Measurements from ENCODE around the gene ITPRID2.

The ITPRID2 gene

DNA sequence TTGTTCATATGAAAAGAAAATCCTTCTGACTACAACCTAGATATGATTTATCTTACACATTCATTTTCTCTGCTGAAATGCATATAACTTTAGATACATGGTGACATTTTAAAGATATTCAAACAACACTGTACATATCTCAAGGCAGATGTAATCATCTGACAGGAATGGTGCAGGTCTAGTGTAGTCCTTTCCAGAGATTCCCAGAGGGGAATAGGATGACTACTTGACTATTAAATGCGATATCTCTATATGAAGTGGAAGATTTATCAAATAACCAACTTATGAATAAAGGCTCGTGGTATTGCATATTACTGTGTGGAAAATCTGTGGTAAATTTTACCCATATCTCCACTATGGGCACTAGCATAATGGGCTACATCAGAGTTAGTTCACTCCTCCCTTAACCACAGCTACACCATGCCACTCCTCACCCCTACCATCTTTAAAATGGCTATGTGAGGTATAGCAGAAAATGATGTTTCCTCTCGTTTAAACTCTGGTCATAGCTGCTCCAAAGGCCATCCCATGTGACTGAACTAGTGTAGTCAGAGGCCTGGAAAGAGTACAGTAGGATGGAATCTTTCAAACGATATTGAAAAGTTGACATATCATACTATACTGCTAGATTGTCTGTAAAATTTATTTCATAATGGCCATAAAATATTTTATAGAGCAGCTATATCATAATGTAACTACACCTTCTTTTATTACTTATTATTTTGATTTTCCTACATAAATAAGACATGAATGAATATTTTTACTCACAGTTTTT lies 9.1 kb upstream of the ITPRID2 start:
- no peak for DNase-seq

DNA sequence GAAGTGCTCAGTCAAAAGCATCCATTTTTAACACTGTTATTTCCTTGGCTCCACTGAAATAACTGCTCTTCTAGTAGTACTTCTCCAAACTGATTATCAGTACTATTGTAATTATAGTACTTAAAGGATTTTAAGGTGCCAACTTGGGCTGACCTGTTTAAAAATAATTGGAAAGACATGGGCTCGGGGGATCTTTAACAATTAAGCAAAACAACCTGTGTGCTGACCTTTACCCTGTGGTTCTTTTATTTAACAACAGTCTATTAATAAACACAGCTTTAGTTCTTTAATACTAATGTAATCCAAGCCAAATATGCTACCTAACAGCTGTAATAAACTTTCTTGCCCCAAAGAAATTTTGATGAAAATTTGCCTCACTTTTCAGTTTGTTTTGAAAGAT lies 6.9 kb upstream of the ITPRID2 start:
- DNase-seq = no peak

DNA sequence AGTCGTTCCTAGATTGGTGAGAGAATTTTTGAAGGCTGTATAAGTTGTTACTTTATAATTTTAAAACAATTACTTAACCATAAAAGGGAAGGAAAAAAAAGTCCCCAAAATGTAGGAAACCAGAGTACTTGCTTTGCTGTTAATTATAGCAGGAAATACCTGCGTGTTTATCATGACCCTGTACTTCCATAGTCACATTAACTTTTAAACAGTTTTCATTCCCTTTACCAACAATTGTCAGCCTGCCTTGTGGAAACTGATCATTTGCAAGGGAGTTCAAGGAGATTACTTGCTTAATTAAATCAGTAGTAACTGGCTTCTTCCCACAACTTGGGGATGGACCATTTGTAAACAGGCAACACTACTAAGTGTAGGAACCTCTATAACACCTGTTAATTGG lies 6.4 kb upstream of the ITPRID2 start:
- DNase-seq = no peak

DNA sequence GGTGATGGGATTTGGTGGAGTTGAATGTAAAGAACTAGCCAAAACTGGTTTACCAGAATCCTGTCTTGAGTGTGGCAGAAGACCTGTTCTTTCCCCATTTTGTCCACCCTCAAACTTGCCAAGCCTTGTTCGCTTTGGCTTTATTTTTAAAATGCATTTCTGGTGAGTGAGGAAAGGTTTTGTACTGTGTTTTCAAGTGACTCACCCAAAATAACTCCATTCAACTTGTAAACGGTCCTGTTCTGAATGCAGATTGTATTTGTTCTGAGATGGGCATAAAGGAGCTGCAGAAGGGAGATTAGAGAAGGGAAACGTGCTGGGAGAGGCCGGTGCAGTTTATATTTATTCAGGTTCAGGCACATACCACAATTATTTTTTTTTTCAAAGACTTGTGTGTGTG lies 5.3 kb upstream of the ITPRID2 start:
- DNase-seq = no peak

DNA sequence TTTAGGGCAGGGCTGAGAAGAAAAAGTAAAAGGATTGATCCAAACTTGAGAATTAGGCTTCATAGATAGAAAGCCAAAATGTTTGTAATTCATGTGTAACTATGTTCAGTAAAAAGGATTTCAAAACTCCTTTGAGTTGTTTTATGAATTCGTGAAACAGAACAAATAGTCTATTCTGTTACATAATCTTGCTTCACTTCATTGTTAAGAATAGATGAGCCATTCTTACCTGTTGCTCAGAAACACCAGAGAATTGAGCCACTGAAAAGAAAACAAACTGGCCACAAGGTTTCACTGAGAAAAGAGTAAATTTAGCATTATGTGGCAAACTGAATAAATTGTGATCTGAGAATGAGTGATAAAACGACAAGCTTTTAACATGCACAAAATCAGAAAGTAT lies 4.5 kb upstream of the ITPRID2 start:
- no peak for DNase-seq

DNA sequence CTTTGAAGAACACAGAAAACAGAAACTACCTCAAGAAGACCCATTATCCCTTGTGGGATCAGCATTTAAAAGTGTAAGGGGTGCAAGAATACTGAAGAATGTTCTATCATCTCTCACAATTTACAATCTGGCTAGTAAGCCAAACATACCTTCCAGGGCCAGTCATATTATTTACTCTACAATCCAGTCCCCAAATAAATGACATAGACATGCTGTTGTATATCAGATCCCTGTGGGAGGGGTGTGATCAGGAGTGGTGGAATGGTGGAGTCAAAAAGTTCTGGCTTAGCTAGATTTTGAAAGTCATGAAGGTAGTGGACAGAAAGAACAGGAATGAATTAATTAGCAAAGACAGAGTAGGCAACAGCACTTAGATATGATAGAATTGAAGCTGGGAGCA lies 1.8 kb upstream of the ITPRID2 start:
- DNase-seq = no peak

DNA sequence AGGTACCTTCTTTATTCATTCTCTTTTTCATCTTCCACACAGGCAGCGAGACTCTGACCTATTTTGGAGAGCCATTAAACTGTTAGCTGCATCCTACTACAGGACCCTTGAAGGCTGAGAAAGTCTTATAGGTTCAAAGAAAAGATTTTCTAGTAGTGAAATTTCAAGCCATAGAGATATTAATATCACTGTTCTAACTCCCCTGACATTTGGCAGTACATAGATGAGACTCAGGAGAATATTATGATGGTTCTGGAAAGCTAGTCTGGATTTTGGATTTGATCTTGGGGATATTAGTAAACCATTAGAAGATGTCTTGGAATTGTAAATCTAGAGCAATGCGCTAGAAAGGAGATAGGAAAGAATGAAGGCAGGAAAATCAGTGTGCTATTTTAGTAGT lies 1.3 kb upstream of the ITPRID2 start:
- DNase-seq = no peak

DNA sequence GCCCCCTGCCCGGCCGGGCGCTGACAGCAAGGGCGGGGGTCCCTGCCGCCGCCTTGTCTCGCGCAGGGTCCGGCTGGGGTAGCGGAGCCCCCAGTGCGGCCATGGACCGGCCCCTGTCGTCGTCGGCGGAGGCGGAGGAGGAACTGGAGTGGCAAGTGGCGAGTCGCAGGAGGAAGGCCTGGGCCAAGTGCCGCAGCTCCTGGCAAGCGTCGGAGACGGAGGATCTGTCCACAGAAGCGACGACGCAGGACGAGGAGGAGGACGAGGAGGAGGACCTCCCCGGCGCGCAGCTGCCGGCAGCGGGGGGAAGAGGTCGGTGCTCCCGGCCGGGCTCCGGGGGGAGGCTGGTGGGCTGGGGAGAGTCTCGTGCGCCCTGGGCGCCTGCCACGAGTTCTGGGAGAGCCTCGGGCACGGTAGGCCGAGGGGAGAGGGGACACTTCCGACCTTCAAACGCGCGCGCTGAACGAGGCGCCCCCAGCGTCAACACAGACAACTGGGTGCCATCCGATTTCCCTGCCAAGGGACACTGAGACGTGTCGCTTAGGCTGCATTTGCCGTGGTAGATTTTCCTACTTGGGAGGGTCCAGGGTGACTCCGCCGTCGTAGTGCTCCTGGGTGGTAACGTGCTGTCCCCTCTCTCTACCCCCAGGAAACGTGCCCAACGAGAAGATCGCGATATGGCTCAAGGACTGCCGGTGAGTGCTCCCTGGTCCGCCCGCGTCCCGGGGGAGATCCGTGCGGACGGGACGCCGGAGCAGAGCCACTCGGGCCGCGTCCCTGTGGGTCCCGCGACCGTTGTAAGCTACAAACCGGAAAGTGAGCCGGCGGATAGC lies 652 bp downstream of the ITPRID2 start:
- peak; percentile 66 for DNase-seq

DNA sequence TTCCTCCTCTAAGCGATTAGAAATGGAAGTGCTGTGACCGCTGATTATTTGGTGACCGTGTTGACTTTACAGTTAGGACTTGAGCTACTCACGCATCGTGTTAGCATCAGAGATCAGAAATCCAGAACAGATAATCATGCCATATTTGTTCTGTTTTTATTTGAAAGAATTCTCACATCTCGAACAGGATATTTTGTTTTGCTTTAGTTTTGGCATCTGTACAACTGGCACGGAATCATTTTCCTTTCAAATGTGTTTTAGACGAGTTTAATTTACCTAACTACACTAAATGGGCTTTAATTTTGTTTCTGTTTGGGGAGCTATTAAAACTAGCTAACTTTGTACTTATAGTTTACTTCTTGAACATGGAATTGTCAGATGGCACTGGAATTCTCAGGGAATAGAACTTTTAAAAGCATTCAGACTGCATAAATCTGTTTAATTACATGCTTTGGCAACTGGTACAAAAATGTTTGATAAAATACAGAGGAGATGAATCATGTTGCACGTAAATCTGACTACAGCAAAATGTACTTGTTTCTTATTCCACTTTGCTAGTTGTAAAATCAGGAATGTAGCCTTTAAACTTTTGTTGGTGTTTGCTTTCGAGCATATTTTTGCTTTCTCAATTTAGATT lies 1.4 kb downstream of the ITPRID2 start:
- no peak for DNase-seq

DNA sequence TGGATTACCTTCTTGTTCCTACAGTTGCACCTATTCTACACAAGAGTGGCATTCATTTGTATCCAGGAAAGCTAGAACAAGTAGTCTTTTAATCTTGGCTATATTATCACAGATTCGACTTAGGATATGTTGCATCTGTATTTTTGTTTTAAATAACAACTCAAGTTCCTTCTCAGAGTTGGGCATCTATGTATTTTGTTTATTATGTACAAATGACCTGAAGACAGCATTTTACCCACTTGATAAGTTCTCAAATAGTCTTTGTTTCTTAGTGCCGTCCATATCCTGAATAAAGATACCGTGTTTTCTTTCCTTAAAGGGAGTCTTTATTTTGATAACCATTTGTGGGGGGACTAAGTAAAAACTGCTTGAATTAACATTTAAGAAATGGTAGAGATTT lies 2.9 kb downstream of the ITPRID2 start:
- DNase-seq = no peak

DNA sequence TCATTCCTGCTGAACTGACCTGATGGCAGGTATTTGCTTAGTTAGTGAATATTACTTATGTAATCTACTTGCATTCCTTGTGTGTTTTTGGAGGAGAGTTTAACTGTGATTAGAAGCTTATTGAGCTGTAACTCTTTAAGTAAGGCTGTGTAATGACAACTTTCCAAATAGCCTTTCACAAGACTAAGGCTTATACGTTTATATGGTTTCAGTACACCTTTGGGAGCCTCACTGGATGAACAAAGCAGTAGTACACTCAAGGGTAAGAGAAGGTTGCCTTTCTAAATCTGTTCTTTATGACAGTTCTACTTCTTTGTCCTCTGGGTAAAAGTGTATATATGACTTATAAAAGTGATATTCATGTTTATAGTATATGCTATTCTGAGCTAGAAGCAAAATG lies 4.3 kb downstream of the ITPRID2 start:
- DNase-seq = no peak

DNA sequence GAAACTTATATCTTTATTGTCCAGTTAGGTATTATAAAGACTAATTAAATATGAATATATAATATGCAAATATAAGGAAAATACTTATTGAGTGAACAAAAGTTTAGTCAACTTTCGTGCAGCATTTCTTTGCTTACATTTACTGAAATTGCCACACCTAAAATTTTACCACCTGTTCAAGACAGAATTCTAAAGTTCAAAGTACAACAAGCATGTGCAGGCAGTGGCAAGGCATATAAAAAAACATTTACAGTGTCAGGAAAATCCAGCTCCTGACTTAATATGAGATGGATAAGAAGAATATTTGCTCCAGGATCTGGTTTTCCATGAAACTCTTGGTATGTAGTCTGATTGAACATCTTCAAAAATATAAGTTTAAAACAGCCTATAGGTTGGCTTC lies 4.8 kb downstream of the ITPRID2 start:
- DNase-seq = no peak

DNA sequence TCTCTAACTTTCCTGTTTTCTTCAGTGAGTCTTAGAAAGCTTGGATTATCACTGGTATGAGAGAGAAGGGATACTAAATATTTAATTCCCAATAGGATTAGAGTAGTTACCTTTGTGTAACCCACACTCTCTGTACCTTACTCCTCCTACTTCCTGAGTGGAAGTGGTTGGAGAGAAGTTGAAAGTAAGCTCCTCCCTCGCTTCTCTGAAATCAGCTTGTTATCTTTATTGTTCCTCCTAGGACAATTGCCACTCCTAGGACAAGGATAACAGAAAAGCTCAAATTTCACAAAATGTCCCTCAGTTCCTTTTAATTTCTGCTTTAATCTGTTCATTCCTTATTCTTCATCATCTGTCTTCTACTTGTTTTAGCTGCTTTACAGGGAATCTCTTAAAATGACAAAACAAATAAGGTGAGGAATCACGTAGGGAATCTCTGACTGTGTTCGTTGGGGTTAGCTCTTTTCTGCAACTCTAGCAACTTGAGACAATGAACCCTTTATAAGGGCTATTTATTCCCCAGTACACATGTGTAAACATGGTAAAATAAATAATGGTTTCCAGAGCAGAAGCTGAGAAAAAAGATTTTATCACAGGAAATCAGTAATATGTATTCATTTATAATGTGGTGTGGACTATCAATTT lies 8.6 kb downstream of the ITPRID2 start:
- DNase-seq = no peak

DNA sequence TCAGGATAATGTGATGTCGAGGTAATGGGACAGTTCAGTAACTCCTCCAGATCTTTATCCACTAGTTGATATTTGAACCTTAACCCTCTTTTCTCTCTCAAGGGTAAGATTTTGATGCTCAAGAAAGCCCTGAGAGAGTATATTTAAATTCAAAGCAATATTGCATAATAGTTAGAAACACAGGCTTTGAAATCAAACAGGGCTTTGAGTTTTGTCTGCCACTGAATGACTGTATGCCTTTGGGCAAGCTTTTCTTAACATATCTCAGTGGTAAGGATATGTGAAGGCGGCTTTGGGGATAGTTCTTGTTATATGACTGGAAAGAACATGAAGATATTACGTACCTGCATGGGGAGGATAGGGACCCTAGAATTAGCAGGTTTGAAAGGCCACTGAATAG lies 11.1 kb downstream of the ITPRID2 start:
- DNase-seq = no peak

DNA sequence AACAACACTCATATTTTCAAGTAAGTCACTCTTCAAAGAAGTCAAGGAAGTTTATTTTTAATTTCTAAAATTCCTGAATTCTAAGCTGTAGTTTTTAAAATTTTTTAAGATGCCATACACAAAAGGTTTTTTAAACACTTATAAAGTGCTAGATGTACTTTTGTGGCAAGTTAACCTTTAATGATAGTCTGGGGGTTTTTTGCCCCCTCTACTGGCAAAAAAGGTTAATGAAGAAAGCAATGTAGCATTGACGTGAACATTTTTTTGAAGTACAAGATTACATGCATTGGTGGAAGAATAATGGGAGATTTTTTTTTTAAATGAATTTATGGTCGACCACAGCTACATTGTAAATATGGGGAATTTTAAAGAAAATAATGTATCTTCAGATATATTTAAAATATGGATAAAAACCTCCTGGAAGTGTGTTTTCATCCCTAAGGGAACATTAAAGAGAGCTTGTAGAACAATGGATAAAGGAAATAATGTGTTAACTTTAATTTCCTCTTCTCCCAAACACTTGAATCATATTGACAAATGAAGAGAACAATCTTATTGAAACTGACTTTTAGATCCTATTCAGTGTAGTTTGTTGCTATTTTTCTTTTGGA lies 12.6 kb downstream of the ITPRID2 start:
- DNase-seq = no peak

DNA sequence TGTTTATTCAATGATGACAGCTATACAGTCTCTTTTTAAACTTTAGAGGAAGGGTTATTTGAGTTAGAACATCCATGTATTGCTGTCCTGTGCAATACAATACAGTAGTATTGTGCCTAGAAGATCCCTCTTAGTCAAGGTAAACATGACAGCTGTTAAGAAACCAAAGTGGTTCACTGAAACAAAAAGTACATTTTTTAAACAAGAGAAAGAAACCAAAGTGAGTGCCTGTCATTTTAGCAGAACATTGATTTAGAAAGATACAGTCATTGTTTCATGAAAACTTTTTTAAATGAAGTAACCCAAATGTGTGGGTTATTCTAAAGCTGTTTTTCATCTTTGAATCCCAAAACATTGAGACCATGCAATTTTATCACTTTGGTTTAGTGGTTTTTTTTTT lies 15.5 kb downstream of the ITPRID2 start:
- DNase-seq = no peak

DNA sequence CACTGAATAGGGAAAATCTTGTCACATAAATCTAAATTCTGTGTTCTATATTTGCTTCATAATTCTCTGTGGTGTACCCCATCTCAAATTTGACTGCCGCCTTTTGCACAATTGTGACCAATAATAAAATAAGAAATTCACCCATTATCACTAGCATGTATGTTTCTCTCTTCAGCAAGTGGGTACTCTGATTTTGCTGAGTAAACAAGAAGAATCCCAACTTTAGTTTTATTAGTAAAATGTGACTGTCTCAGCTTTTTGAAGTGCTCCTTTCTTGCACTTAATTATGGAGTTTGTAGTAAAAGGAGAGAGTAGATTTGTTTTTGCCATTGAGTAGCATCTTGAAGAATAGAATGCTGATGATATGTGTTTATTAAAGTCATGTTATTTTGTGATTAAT lies 16.1 kb downstream of the ITPRID2 start:
- no peak for DNase-seq

DNA sequence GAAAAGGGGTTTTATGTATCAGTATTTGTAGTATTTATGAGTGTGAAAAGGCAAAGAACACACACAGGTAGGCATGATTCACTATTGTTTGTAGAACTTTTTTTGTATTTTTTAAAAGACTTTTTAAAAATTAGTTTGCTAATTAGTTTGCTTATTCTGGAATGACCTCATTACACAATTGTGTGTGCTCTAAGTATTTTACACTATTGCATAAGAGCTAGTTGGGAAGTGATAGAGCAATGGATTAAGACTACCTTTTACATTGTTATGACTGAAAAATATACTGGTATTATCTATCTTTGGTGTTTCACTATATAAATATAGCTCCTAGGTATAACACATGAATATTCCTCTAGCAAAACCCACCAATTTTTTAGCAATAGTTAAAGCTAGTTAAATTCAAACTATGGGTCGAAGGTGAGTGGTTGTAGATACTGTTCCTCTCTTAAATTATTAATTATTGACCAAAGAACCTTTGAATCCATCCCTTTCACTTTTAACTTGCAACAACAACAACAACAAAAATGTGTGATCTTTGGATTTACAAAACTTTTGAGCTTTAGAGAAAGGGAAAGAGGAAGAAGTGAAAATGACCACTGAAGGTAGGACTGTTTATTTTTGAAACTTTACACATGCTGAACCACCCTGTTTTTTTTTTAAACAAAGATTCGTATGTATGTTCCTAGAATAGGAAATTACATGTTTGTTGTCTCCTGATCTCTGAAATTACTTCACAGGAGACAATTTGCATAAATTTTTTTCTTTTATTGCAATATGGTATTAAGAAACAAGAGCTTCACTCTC lies 18.7 kb downstream of the ITPRID2 start:
- DNase-seq = no peak

DNA sequence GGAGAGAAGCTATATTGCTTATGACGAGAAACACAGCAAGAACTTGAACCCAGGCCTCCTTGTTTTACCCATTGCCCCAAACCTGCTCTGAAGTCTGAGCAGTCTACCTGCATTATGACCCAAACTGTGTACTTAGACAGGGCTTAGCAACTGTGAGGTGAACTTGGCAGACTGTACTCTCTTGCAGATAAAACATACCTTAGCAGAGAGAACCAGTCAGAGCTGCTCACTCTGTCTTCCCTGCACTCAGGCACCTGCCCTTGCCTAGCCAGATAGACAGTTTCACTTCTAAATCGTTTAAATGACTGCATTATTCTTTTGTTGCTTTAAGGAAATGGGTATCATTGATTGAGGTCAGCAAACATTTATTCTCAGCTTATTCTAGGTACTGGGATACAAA lies 20.3 kb downstream of the ITPRID2 start:
- no peak for DNase-seq

DNA sequence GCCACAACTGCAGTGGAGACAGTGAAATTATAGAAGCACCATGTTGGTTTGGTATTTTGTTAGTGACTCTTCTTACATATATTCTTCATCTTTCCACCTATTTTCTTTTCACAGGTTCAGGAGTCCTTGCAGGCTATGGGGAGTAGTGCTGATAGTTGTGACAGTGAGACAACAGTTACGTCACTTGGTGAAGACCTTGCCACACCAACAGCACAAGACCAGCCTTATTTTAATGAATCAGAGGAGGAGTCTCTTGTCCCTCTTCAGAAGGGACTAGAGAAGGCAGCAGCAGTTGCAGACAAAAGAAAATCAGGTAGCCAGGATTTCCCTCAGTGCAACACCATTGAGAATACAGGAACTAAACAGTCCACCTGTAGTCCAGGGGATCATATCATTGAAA lies 23.6 kb downstream of the ITPRID2 start:
- no peak for DNase-seq

DNA sequence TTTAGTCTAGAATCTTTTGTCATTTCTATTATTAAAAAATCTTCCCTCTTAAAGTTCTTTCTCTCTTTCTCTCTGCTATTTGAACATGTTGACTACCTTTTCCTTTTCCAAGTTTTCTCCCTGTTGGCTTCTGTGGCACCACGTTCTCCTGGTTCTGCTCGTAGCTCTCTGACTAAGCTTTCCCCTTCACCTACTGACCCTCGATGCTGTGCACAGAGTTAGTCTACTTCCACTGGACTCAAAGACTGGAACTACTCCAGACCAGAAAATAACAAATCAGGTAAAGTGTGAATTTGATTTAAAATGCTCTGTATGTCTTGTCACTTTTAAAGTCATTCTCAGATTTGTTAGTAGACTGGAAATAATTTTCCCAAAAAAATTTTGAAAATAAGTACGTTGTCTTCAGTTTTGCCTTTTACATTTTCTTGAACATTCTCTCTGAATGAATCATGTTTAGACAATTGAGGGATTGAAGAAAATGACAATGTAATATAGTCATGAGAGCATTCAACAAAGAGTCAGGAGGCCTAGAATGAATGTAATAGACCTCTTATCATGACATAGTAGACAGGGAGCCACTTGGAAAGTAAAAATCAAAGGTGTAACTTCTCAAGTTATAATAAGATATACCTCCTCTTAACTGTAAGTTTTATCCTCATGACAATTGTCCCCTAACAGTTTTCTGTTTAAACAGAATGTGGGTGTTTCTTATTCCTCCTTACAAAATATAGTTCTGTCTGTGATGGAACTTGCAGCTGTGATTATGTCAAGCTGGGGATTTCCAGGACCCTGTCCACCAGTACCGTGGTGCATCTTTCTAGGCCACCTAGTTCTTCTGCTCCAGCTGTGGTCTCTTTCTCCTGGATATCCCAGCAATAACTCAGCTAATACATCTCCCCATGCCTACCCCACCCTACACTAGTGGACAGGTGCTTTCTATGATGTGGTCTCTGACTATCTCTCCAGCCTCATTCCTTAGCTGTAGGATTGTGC lies 25.5 kb downstream of the ITPRID2 start:
- DNase-seq = no peak

Measured in activated CD4-positive, CD25-positive, alpha-beta regulatory T cell treated with anti-CD3 and anti-CD28 coated beads, Interleukin-2, amount 50 U/mL, for 72 hours (primary cell).